GM08714 (cell line): ENCODE data around the gene ITGAV.

Experiments used
- H3K4me3 ChIP-seq: fragments of 200-500 bp; sonication (Bioruptor generic); 2 replicates; pipeline ENCODE4 v1.5.1; 2014; ENCODE audit warnings: mild to moderate bottlenecking, low read length, inconsistent platforms
- ZNF274 ChIP-seq: IDR thresholded peaks from 2 replicates; pipeline ENCODE4 v1.6.1; 2012; ENCODE audit warnings: mild to moderate bottlenecking, low read depth, low read length

The ITGAV gene

GRCh38 chr2:186589612-186590349 is at the start of gene ITGAV:
Gene ITGAV (plus strand): TSS chr2:186590056. CDS start chr2:186590339, 283 bp downstream.
- no peak for TF ChIP-seq ZNF274
- peak within 1 kb of the TSS; percentile 98 for H3K4me3 ChIP-seq

- no peak overlapping the region for H3K4me3 ChIP-seq
- no peak for TF ChIP-seq ZNF274
These were observed 48.9 kb upstream of the ITGAV start for GRCh38 chr2:186540941-186541340.

- no peak for TF ChIP-seq ZNF274
- H3K4me3 ChIP-seq: no peak overlapping the region
These were observed 47.9 kb upstream of the ITGAV start for GRCh38 chr2:186542002-186542401.

- no peak for TF ChIP-seq ZNF274
- no peak overlapping the region for H3K4me3 ChIP-seq
These were observed 46.2 kb upstream of the ITGAV start for GRCh38 chr2:186543561-186544131.

- H3K4me3 ChIP-seq: no peak overlapping the region
- TF ChIP-seq ZNF274: no peak
These were observed 45.6 kb upstream of the ITGAV start for GRCh38 chr2:186544255-186544675.

GRCh38 chr2:186546846-186547245 is 43.0 kb upstream of the ITGAV start:
- H3K4me3 ChIP-seq: no peak overlapping the region
- no peak for TF ChIP-seq ZNF274

GRCh38 chr2:186551323-186552050 is 38.4 kb upstream of the ITGAV start:
- TF ChIP-seq ZNF274: no peak
- no peak overlapping the region for H3K4me3 ChIP-seq

GRCh38 chr2:186554429-186554828 is 35.4 kb upstream of the ITGAV start:
- H3K4me3 ChIP-seq: no peak overlapping the region
- no peak for TF ChIP-seq ZNF274

GRCh38 chr2:186554850-186555671 is 34.8 kb upstream of the ITGAV start:
- H3K4me3 ChIP-seq: no peak overlapping the region
- TF ChIP-seq ZNF274: no peak

GRCh38 chr2:186558512-186559276 is 31.2 kb upstream of the ITGAV start:
- no peak for TF ChIP-seq ZNF274
- no peak overlapping the region for H3K4me3 ChIP-seq

- TF ChIP-seq ZNF274: no peak
- H3K4me3 ChIP-seq: no peak overlapping the region
These were observed 30.5 kb upstream of the ITGAV start for GRCh38 chr2:186559370-186559769.

GRCh38 chr2:186559848-186560247 is 30.0 kb upstream of the ITGAV start:
- H3K4me3 ChIP-seq: no peak overlapping the region
- TF ChIP-seq ZNF274: no peak

- no peak overlapping the region for H3K4me3 ChIP-seq
- TF ChIP-seq ZNF274: no peak
These were observed 29.6 kb upstream of the ITGAV start for GRCh38 chr2:186560254-186560653.
